Glutamatergic neuron (in vitro differentiated cells): ENCODE data around the gene ARPC5. TPM values are rescaled to one million over a fixed set of nuclear protein-coding genes. Genes with fewer than 3 reads are reported as not detected.
"Not testable (repeated sequence)": the region's sequence is repeated elsewhere in the genome, so short reads cannot be mapped to it uniquely, and the experiment has no call there.

ENCODE experiments used
- DNase-seq: peaks from one replicate; pipeline ENCODE4 v3.0.0; 2022
- H3K27ac Mint-ChIP-seq: one replicate; pipeline ENCODE4 v1.8.0; 2020; ENCODE audit warnings: mild to moderate bottlenecking, mixed read lengths, inconsistent platforms; ENCODE audit not compliant: unreplicated experiment
- H3K27me3 Mint-ChIP-seq: one replicate; pipeline ENCODE4 v1.8.0; 2020; ENCODE audit warnings: mild to moderate bottlenecking, moderate library complexity, mixed read lengths, inconsistent platforms; ENCODE audit not compliant: unreplicated experiment
- H3K36me3 Mint-ChIP-seq: one replicate; pipeline ENCODE4 v1.8.0; 2020; ENCODE audit warnings: mild to moderate bottlenecking, mixed read lengths, inconsistent platforms; ENCODE audit not compliant: unreplicated experiment
- H3K4me1 Mint-ChIP-seq: one replicate; pipeline ENCODE4 v1.8.0; 2020; ENCODE audit warnings: mild to moderate bottlenecking, low read depth, mixed read lengths, inconsistent platforms; ENCODE audit not compliant: unreplicated experiment
- H3K4me3 Mint-ChIP-seq: one replicate; pipeline ENCODE4 v1.8.0; 2020; ENCODE audit warnings: mild to moderate bottlenecking, mixed read lengths, inconsistent platforms; ENCODE audit not compliant: unreplicated experiment
- H3K9me3 Mint-ChIP-seq: one replicate; pipeline ENCODE4 v1.8.0; 2020; ENCODE audit warnings: mild to moderate bottlenecking, moderate library complexity, mixed read lengths, inconsistent platforms; ENCODE audit not compliant: unreplicated experiment
- long read RNA-seq: library from polyadenylated mRNA; unstranded; transcript quantifications from one replicate; pipeline ENCODE4 v2.0.0, GENCODE V29; 2020; ENCODE audit not compliant: unreplicated experiment
- total RNA-seq: library from RNA; stranded (reverse); fragmentation: NEBNext Ultra II Directional; extraction: Animal tissue kit (Norgen Biotek cat#: 25700); gene quantifications from one replicate; pipeline ENCODE4 v1.2.1, GENCODE V29; 2021; ENCODE audit not compliant: unreplicated experiment
- TF ChIP-seq, protein P1 (sequence below): fragments of 200-600 bp; sonication (generic); IDR thresholded peaks from one replicate; pipeline ENCODE4 v1.5.0; 2021; ENCODE audit not compliant: partially characterized antibody, unreplicated experiment

ARPC5 gene
- 92.0 TPM for total RNA-seq
- long read RNA-seq, full-length matches to known transcripts = 158 of 163 reads
- long read RNA-seq, partial matches to known transcripts = 1 of 163 reads
- long read RNA-seq, other reads (novel, unspliced or antisense) = 4 of 163 reads

DNA sequence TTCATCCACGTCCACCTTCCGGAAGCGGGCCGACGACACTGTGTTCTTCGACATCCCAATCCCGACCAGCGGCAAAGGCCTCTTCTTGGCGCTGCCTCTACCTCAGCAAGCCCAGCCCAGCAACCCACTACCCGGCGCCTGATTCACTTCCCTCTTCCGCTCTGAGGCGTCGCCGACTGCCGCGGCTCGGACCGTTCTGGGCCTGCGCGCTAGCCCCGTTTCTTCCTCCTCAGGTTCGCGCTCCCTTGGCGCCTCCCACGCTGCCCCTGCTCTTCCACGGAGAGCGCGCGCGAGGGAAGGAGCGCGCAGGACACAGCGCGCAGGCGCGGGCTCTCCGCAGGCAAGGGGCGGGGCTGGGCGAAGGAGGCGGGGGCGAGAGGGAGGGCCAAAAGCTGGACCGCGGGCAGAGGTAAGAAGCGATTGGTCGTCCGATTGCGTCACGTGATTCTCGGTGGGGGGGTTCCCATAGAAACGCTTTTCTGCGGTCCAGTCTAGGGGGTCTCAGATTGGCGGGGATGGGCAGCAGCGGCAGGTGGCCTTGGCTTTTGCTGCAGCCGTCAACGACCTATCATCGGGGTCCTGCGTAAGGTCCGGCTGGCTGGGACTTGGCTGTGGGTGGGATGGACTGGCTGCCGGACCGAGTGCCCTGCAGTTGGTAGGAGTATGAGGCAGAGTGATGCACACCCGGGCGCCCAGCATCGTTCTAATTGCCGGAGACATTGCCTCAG is at the start of gene ARPC5:
Gene ARPC5 (minus strand): TSS at position 178 of the 728 bp plus-strand sequence. CDS start 124 bp downstream, at position 54.
- peaks cover 22% of the 10 kb centered on the region for H3K4me1 Mint-ChIP-seq
- peak within 1 kb of the TSS; percentile 97 for H3K27ac Mint-ChIP-seq
- peak within 1 kb of the TSS; percentile 100 for H3K4me3 Mint-ChIP-seq
- H3K36me3 Mint-ChIP-seq = no peaks in the 10 kb centered on the region
- TF ChIP-seq, protein P1, sequence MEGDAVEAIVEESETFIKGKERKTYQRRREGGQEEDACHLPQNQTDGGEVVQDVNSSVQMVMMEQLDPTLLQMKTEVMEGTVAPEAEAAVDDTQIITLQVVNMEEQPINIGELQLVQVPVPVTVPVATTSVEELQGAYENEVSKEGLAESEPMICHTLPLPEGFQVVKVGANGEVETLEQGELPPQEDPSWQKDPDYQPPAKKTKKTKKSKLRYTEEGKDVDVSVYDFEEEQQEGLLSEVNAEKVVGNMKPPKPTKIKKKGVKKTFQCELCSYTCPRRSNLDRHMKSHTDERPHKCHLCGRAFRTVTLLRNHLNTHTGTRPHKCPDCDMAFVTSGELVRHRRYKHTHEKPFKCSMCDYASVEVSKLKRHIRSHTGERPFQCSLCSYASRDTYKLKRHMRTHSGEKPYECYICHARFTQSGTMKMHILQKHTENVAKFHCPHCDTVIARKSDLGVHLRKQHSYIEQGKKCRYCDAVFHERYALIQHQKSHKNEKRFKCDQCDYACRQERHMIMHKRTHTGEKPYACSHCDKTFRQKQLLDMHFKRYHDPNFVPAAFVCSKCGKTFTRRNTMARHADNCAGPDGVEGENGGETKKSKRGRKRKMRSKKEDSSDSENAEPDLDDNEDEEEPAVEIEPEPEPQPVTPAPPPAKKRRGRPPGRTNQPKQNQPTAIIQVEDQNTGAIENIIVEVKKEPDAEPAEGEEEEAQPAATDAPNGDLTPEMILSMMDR = no peak
- DNase-seq = peak; percentile 98
- peaks cover 6% of the 10 kb centered on the region for H3K9me3 Mint-ChIP-seq
- H3K27me3 Mint-ChIP-seq = peaks cover 2% of the 10 kb centered on the region

DNA sequence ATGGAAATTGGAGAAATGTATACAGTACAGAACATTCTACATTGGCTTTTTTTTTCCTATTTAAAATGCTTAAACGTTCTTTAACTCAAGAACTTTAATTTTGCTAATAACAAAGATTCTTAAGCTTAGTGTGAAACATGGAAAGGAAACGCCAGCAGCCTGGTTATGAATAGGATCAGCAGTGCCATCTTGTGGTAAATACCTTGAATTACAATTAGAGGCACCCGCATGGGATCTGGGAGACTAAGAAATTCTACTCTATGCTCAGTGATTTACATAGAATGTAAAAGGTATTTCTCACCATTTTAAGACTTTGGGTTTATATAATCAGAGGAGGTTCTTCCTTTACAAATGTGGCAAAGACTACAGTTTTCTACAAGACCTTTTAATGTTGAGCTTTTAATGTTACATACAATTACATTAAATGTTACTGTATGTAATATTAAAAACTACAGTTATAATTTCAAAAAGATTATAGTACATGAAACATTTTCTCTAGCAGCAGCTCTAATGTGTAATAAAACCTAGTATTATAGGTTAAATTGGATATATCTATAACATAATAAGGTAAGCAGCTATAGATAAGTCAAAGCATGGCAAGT is 49.6 kb upstream of the ARPC5 start:
- no peak for DNase-seq
- no peaks in the 10 kb centered on the region for H3K4me1 Mint-ChIP-seq
- no peak overlapping the region for H3K27ac Mint-ChIP-seq

DNA sequence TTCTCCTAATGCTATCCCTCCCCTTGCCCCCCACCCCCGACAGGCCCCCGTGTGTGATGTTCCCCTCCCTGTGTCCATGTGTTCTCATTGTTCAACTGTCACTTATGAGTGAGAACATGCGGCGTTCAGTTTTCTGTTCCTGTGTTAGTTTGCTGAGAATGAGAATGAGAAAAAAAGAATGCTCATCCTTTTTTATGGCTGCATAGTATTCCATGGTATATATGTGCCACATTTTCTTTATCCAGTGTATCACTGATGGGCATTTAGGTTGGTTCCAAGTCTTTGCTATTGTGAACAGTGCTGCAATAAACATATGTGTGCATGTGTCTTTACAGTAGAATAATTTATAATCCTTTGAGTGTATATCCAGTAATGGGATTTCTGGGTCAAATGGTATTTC is 43.8 kb upstream of the ARPC5 start:
- not testable (repeated sequence) for H3K4me1 Mint-ChIP-seq, DNase-seq, H3K27me3 Mint-ChIP-seq, H3K9me3 Mint-ChIP-seq, H3K27ac Mint-ChIP-seq, H3K4me3 Mint-ChIP-seq
- peaks cover 11% of the 10 kb centered on the region for H3K36me3 Mint-ChIP-seq

More for the DNA sequence above, 49.6 kb upstream of the ARPC5 start:
- Mint-ChIP-seq H3K36me3 (peaks cover 11% of the 10 kb centered on the region), H3K27me3 (peaks cover 2% of the 10 kb centered on the region), H3K4me3 (no peak overlapping the region), H3K9me3 (peaks cover 2% of the 10 kb centered on the region)
- TF ChIP-seq, protein P1 = peak; percentile 82

DNA sequence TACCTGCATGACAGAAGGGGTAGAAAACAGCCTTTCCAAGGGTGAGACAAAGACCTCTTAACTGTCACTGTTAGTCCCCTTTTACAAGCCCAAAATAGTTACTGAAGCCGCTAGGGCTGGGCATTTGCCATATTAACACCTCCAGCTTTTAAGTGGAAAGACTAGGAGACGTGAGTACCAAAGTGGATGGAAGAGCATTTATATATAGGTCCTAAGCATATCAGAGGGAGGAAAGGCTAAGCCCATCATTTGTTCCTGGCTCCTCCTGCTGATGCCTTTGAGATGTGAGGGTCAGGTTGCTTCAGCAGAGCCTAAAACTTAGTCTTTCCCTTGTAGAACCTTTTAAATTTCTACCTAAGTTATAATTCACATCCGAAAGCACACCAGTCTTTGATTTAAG is 43.2 kb upstream of the ARPC5 start:
- Mint-ChIP-seq H3K4me3 (no peak overlapping the region), H3K27ac (no peak overlapping the region)
- TF ChIP-seq, protein P1 = no peak

DNA sequence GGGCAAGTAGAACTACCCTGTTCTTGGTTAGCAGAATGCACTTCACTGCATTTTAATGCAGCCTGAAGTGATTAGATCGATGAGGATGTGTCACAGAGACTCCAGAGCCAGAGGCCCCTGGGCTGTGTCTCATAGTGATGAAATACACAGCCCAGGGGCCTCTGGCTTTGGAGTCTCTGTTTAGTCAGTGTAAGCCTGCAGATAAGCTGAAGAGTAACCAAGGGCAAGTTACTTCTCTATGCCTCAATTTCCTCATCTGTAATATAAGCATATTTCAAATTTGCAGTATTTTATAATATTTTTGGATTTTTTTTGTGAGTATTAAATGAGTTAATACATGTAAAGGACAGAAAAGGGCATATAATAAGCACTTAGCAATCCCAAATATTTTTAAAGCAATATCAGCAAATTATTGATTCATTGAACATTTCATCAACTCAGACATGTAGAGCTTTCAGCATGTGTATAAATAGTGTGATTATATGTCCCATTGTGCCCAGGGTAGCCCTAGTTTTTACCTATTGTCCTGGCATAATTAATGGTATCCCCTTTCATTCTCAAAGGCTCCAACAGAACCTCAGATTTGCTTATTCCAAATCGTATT is 41.1 kb upstream of the ARPC5 start:
- Mint-ChIP-seq H3K27me3 (peaks cover 2% of the 10 kb centered on the region), H3K9me3 (no peaks in the 10 kb centered on the region), H3K36me3 (peaks cover 5% of the 10 kb centered on the region), H3K27ac (no peak overlapping the region), H3K4me1 (no peaks in the 10 kb centered on the region), H3K4me3 (no peak overlapping the region)
- TF ChIP-seq, protein P1 = no peak
- DNase-seq = no peak

More for the DNA sequence above, 43.2 kb upstream of the ARPC5 start:
- Mint-ChIP-seq H3K4me1 (no peaks in the 10 kb centered on the region), H3K9me3 (peaks cover 2% of the 10 kb centered on the region), H3K36me3 (peaks cover 9% of the 10 kb centered on the region), H3K27me3 (peaks cover 4% of the 10 kb centered on the region)
- no peak for DNase-seq
